HEK293 (cell line): ENCODE measurements around the gene MED20.

Experiments
- CTCF ChIP-seq: fragments of 450-650 bp; formaldehyde crosslinking; IDR thresholded peaks from 2 replicates; pipeline ENCODE4 v1.5.1; 2016; ENCODE audit warnings: missing biosample characterization, missing genetic modification characterization
- MYNN ChIP-seq: fragments of 450-650 bp; formaldehyde crosslinking; IDR thresholded peaks from 2 replicates; pipeline ENCODE4 v1.5.1; 2016; ENCODE audit warnings: missing biosample characterization, missing genetic modification characterization, borderline replicate concordance
- MZF1 ChIP-seq: fragments of 450-650 bp; formaldehyde crosslinking; IDR thresholded peaks from 2 replicates; pipeline ENCODE4 v1.5.1; 2017; ENCODE audit warnings: missing biosample characterization, missing genetic modification characterization, borderline replicate concordance
- REST ChIP-seq: fragments of 450-650 bp; formaldehyde crosslinking; IDR thresholded peaks from 2 replicates; pipeline ENCODE4 v1.5.1; 2016; ENCODE audit warnings: missing biosample characterization, missing genetic modification characterization
- ZNF362 ChIP-seq: fragments of 450-650 bp; formaldehyde crosslinking; IDR thresholded peaks from 2 replicates; pipeline ENCODE4 v1.5.1; 2016; ENCODE audit warnings: missing biosample characterization, missing genetic modification characterization

DNA sequence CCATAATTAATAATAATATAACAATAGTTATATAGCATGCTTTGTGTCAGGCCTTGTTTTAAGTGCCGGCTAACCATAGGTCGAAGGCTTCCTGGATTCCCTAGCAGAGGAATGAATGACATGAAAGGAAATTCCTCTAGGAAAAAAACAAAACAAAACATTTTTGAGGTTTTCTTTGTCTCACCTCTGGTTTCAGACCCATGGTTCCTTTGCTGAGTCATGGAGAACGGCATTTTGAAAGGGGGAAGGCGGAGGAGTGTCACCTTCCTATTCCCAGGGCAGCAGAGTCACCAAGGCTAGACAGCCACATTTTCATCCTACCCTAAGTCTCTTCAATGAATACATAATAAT is 46.0 kb upstream of the MED20 start:
- TF ChIP-seq MZF1 (tag by site-specific recombination) (no peak), ZNF362 (no peak), CTCF (tag by site-specific recombination) (no peak), REST (tag by site-specific recombination) (no peak), MYNN (tag by site-specific recombination) (no peak)
